Peyer's patch (tissue), 4 donors: ENCODE results near the gene NUAK1. TPM values are rescaled to one million over a fixed set of nuclear protein-coding genes. Genes with fewer than 3 reads are reported as not detected.

Experiments
- DNase-seq, 3 donors: peaks; one replicate each; pipeline ENCODE4 v3.0.0-alpha.2; 2017 to 2019
- H3K27ac ChIP-seq, 4 donors: fragments of 200-600 bp; sonication (generic); one replicate each; pipeline ENCODE4 v1.5.1; 2016 to 2019
- H3K27me3 ChIP-seq, 2 donors: fragments of 200-600 bp; sonication (generic); one replicate each; pipeline ENCODE4 v1.5.1; 2019
- H3K36me3 ChIP-seq, 3 donors: fragments of 200-600 bp; sonication (generic); one replicate each; pipeline ENCODE4 v1.5.1; 2016 to 2019
- H3K4me1 ChIP-seq, 4 donors: fragments of 200-600 bp; sonication (generic); one replicate each; pipeline ENCODE4 v1.5.1; 2016 to 2019
- H3K4me3 ChIP-seq, 4 donors: fragments of 200-600 bp; sonication (generic); 1 replicate in 3 of 4; 2 replicates in 1 of 4; pipeline ENCODE4 v1.5.1; 2016 to 2019; ENCODE audit warnings: mild to moderate bottlenecking in 1 of 4
- H3K9me3 ChIP-seq, 4 donors: fragments of 200-600 bp; sonication (generic); one replicate each; pipeline ENCODE4 v1.5.1; 2016 to 2019; ENCODE audit warnings: mild to moderate bottlenecking in 1 of 4
- POLR2A ChIP-seq, 2 donors: fragments of 450-650 bp; IDR thresholded peaks; one replicate each; pipeline ENCODE4 v1.5.1; 2017; ENCODE audit warnings: antibody characterized with exemption in 2 of 2, mild to moderate bottlenecking in 2 of 2, moderate library complexity in 2 of 2
- total RNA-seq, 4 donors: library from RNA; depleted of rRNA; stranded (reverse); fragments of >200 nt; gene quantifications; one replicate each; pipeline ENCODE4 v1.1.0, GENCODE V29; 2016
- TF ChIP-seq, protein P1 (sequence below), 6 experiments: fragments of 450-650 bp in 4 of 6; fragments of 200-600 bp in 2 of 6; sonication (generic) in 1 of 6; IDR thresholded peaks; one replicate each; pipeline ENCODE4 v1.5.1; 2017 to 2019; ENCODE audit warnings: antibody characterized with exemption in 6 of 6, mild to moderate bottlenecking in 3 of 6, moderate library complexity in 1 of 6

NUAK1 gene
- total RNA-seq, 4 donors from 2014 or later: 2.1 to 7.7 (median 4.6) TPM

DNA sequence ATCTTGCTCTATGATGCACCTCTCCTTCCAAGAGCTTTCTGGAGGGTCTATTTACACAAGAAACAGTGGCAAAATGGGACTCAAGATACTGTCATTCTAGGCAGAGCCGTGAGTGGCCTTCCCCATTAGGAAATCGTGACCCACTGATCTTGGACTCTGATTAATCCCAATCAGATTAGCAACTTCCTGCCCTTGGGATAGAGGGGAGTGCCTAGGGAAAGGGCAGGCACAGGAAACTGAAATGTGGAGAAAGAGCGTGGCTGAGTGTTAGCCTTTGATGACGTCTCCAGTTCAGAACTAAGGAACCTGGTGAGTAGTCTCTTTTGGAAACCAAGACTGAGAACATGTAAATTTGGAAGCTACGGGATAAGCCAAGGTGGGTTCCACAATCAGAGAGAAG lies 76.1 kb downstream of the NUAK1 start:
- no peaks in the 10 kb centered on the region for H3K4me1 ChIP-seq
- no peaks in the 10 kb centered on the region for H3K36me3 ChIP-seq
- no peak for DNase-seq
- no peak for TF ChIP-seq POLR2A (IDR thresholded peaks at IDR 0.05)
- TF ChIP-seq, protein P1, sequence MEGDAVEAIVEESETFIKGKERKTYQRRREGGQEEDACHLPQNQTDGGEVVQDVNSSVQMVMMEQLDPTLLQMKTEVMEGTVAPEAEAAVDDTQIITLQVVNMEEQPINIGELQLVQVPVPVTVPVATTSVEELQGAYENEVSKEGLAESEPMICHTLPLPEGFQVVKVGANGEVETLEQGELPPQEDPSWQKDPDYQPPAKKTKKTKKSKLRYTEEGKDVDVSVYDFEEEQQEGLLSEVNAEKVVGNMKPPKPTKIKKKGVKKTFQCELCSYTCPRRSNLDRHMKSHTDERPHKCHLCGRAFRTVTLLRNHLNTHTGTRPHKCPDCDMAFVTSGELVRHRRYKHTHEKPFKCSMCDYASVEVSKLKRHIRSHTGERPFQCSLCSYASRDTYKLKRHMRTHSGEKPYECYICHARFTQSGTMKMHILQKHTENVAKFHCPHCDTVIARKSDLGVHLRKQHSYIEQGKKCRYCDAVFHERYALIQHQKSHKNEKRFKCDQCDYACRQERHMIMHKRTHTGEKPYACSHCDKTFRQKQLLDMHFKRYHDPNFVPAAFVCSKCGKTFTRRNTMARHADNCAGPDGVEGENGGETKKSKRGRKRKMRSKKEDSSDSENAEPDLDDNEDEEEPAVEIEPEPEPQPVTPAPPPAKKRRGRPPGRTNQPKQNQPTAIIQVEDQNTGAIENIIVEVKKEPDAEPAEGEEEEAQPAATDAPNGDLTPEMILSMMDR (IDR thresholded peaks at IDR 0.05): no peak
- no peaks in the 10 kb centered on the region for H3K9me3 ChIP-seq
- no peak overlapping the region for H3K27ac ChIP-seq
- H3K27me3 ChIP-seq: no peaks in the 10 kb centered on the region
- no peak overlapping the region for H3K4me3 ChIP-seq

DNA sequence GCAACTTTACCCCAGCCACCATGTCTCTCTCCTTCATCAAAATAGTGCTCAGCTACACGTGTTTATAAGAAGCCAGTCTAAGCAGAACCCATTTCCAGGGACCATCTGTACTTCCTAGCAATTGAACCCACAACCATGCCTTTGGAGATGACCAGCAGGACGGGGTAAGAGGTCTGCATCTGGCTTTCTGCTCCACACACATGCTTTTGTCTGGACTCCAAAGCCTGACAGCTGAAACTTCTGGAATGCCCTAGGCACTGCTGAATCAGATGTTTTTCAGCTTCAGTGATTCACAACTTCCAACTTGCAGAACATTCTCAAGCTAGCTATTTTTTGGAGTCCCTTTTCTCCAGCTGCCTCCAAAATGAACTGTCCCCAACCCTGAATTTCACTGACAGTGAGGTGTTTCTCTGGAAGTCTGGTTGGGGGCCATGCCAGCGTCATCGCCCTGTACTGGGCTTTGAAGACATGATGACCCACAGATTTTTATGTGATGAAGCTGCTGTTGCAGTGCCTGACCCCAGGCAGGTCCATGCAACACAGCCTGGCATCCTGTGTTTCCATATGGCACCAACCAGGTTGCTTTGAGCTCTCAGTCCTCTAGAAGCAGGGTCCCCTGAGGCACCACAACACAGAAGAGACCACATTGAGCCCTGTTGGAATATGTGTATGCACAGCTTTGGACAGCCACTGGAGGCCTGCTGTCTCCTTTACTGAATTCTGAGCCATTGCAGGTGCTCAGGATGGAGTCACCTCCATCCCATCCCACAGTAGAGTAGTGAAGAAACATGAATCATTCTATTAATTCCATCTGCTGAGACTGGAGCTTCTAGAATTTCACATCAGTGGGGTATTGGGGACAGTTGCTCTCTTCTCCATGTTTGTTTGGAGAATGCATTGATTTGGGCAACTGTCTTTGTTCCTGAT lies 80.2 kb downstream of the NUAK1 start:
- Histone ChIP-seq H3K27me3 (no peaks in the 10 kb centered on the region), H3K9me3 (no peaks in the 10 kb centered on the region), H3K36me3 (no peaks in the 10 kb centered on the region), H3K27ac (no peak overlapping the region), H3K4me1 (no peaks in the 10 kb centered on the region), H3K4me3 (no peak overlapping the region)
- TF ChIP-seq POLR2A (IDR thresholded peaks at IDR 0.05): no peak
- TF ChIP-seq, protein P1 (IDR thresholded peaks at IDR 0.05): no peak
- no peak for DNase-seq

DNA sequence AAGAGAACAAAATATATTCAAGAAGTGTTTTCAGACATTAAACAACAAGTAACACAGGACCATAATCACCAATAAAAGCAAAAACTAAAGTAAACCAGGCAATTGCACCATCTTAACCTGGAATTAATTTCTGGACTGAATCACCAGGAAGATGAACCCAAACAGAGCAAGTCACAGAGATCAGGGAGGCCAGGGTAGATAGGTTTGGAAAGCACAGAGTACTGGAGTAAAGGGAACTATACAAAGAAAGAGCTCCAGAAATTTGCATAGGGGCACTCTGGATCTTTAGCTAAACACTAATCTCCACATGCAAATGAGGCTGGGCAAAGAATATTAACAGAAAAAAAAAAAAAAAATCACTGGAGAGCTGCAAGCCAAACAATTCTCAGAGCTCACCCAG lies 84.7 kb downstream of the NUAK1 start:
- DNase-seq: no peak
- Histone ChIP-seq H3K27ac (no peak overlapping the region), H3K4me3 (no peak overlapping the region), H3K36me3 (no peaks in the 10 kb centered on the region), H3K9me3 (no peaks in the 10 kb centered on the region), H3K27me3 (no peaks in the 10 kb centered on the region), H3K4me1 (no peaks in the 10 kb centered on the region)
- TF ChIP-seq POLR2A (IDR thresholded peaks at IDR 0.05): no peak
- TF ChIP-seq, protein P1 (IDR thresholded peaks at IDR 0.05): no peak

DNA sequence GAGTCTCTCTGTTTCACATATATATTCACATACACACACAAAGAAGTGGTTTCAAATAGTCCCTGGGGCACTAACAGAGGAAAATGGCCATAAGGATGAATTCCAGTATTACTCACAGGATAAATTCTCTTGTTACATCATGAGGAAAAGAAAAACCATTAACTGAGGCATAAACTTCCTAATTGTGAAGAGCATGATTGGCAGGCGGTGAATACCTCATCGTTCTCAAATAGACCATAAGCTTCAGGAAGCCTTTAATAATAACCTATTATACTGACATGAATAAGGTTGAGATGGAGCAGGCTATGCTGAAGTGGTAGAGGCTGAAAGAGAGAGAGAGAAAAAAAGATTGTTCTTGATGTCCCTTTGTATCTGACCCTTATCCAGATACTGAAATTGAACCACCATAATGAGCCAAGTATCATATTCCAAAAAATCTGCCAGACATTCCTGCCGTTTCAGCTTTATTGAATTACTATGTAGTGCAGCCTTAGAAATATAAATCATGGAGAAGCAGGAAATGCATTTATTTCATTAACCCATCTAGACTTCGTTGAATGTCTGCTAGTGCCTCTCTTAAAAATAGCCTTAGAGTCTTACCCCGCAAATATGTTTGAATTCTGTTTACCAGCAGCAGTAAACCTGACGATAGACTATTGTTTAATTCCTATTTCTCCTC lies 86.8 kb downstream of the NUAK1 start:
- TF ChIP-seq, protein P1 (IDR thresholded peaks at IDR 0.05): no peak
- TF ChIP-seq POLR2A (IDR thresholded peaks at IDR 0.05): no peak
- H3K4me1 ChIP-seq: no peaks in the 10 kb centered on the region
- H3K9me3 ChIP-seq: no peaks in the 10 kb centered on the region
- H3K36me3 ChIP-seq: no peaks in the 10 kb centered on the region
- H3K27me3 ChIP-seq: no peaks in the 10 kb centered on the region
- no peak overlapping the region for H3K4me3 ChIP-seq
- H3K27ac ChIP-seq: no peak overlapping the region
- DNase-seq: no peak

DNA sequence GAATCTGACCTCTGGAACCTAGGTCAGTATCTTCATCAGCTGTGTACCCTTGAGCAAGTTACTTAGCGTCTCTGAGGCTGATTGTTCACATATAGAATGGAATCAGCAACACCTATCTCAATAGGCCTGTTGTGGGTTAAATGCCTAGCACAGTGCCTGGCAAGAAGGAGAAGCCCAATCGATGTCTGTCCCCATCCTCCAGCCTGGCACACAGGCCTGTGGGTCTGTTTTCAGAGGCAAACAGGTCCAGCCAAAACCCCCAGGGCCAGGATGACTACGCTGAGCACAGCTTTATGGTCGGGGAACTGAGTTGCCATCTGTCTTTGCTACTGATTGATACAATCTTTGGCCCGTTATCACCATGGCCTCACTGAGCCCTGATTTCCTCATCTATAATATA lies 89.2 kb downstream of the NUAK1 start:
- H3K36me3 ChIP-seq: no peaks in the 10 kb centered on the region
- H3K27me3 ChIP-seq: no peaks in the 10 kb centered on the region
- no peak overlapping the region for H3K27ac ChIP-seq
- H3K4me1 ChIP-seq: no peaks in the 10 kb centered on the region
- TF ChIP-seq, protein P1 (IDR thresholded peaks at IDR 0.05): no peak
- TF ChIP-seq POLR2A (IDR thresholded peaks at IDR 0.05): no peak
- no peak for DNase-seq
- H3K9me3 ChIP-seq: no peaks in the 10 kb centered on the region
- no peak overlapping the region for H3K4me3 ChIP-seq
